ENCODE results near the gene MRPL22.
"Not testable (repeated sequence)": the region's sequence is repeated elsewhere in the genome, so short reads cannot be mapped to it uniquely, and the experiment has no call there.

Gene MRPL22

GRCh38 chr5:154997746-154998145 is 56.9 kb downstream of the MRPL22 start:
- DNase-seq, result no peak

- DNase-seq, result no peak
Observed at GRCh38 chr5:154999865-155000264, 59.0 kb downstream of the MRPL22 start.

GRCh38 chr5:155001523-155001922 is 60.6 kb downstream of the MRPL22 start:
- DNase-seq, result no peak

- not testable (repeated sequence) for DNase-seq
Observed at GRCh38 chr5:155002722-155003121, 61.8 kb downstream of the MRPL22 start.

- DNase-seq, result peak; percentile 11
Observed at GRCh38 chr5:155004138-155004744, 63.4 kb downstream of the MRPL22 start.

- DNase-seq, result not testable (repeated sequence)
Observed at GRCh38 chr5:155006265-155006664, 65.4 kb downstream of the MRPL22 start.

- no peak for DNase-seq
Observed at GRCh38 chr5:155008669-155009068, 67.8 kb downstream of the MRPL22 start.

- no peak for DNase-seq
Observed at GRCh38 chr5:155010881-155011280, 70.0 kb downstream of the MRPL22 start.

GRCh38 chr5:155013526-155013925 is 72.7 kb downstream of the MRPL22 start, which contains the start of gene KIF4B:
Gene KIF4B, plus strand, starts transcription at chr5:155013755. Its CDS starts 105 bp downstream, at chr5:155013860.
- no peak for DNase-seq

GRCh38 chr5:155015239-155015638 is 74.4 kb downstream of the MRPL22 start:
- no peak for DNase-seq

GRCh38 chr5:155017610-155018009 is 76.7 kb downstream of the MRPL22 start:
- no peak for DNase-seq

Data from inflammatory macrophage treated with lipopolysaccharide for 4 hours (primary cell).